Esophagus muscularis mucosa (tissue), 4 donors: Measurements from ENCODE around the gene EEF1AKMT3. TPM values are rescaled to one million over a fixed set of nuclear protein-coding genes. Genes with fewer than 3 reads are reported as not detected.

ENCODE experiments used
- DNase-seq: peaks from one replicate; pipeline ENCODE4 v3.0.0-alpha.2; 2017; ENCODE audit errors: extremely low spot score
- H3K27ac ChIP-seq, 4 donors: fragments of 200-600 bp; sonication (generic); replicated peaks in 1 of 4; 1 replicate in 3 of 4; 2 replicates in 1 of 4; pipeline ENCODE4 v1.5.1; 2016 to 2019; ENCODE audit warnings: mild to moderate bottlenecking in 1 of 4
- H3K27me3 ChIP-seq, 4 donors: fragments of 200-600 bp; sonication (generic); one replicate each; pipeline versions ENCODE4 v1.5.1 to v1.6.0; 2016 to 2019
- H3K36me3 ChIP-seq, 4 donors: fragments of 200-600 bp; sonication (generic); one replicate each; pipeline ENCODE4 v1.5.1; 2016 to 2019
- H3K4me1 ChIP-seq, 4 donors: fragments of 200-600 bp; sonication (generic); one replicate each; pipeline ENCODE4 v1.5.1; 2016 to 2019
- H3K4me3 ChIP-seq, 4 donors: fragments of 200-600 bp; sonication (generic); 1 replicate in 2 of 4; 2 replicates in 2 of 4; pipeline ENCODE4 v1.5.1; 2016 to 2019; ENCODE audit warnings: mild to moderate bottlenecking in 4 of 4, moderate library complexity in 1 of 4
- H3K9me3 ChIP-seq, 4 donors: fragments of 200-600 bp; sonication (generic); 1 replicate in 3 of 4; 2 replicates in 1 of 4; pipeline ENCODE4 v1.5.1; 2016 to 2019
- EP300 ChIP-seq: sonication (generic); formaldehyde crosslinking; IDR thresholded peaks from one replicate; pipeline ENCODE4 v1.6.1; 2017; ENCODE audit warnings: antibody characterized with exemption
- POLR2A ChIP-seq: fragments of 450-650 bp; IDR thresholded peaks from one replicate; pipeline ENCODE4 v1.6.1; 2017; ENCODE audit warnings: antibody characterized with exemption, moderate library complexity, mild to moderate bottlenecking, low read depth
- POLR2AphosphoS5 ChIP-seq, 2 donors: sonication (generic); formaldehyde crosslinking; IDR thresholded peaks; one replicate each; pipeline ENCODE4 v1.6.1; 2017; ENCODE audit warnings: antibody characterized with exemption in 2 of 2
- WGBS: methylation state at CpG from one replicate; pipeline ENCODE4 v1.1.5; 2018; 5-methylcytosine and 5-hydroxymethylcytosine counted together
- intact Hi-C: fragments of 100-400 bp; cut with DNase I; formaldehyde crosslinking; loops from one replicate; pipeline ENCODE4 v1.15.1; 2023
- total RNA-seq, 4 donors: library from RNA; depleted of rRNA; stranded (reverse); fragments of >200 nt; gene quantifications; one replicate each; pipeline versions ENCODE4 v1.1.0 to v1.2.1, GENCODE V29; 2016
- TF ChIP-seq, protein P1 (sequence below), 3 experiments: fragments of 200-600 bp in 2 of 3; fragments of 450-650 bp in 1 of 3; sonication (generic) in 2 of 3; IDR thresholded peaks; one replicate each; pipeline ENCODE4 v1.5.1; 2017 to 2019; ENCODE audit warnings: antibody characterized with exemption in 3 of 3, mild to moderate bottlenecking in 2 of 3, moderate library complexity in 1 of 3

The EEF1AKMT3 gene
- total RNA-seq, 4 donors from 2014 or later, result 6.6 to 13.2 (median 10.0) TPM

GRCh38 chr12:57793920-57794319, 21.5 kb downstream of the EEF1AKMT3 start:
- Histone ChIP-seq H3K4me3 (no peak overlapping the region), H3K4me1 (no peaks in the 10 kb centered on the region), H3K36me3 (peaks cover 28 to 98% (median 90%) of the 10 kb centered on the region in 4 donors), H3K27ac (no peak overlapping the region), H3K27me3 (no peaks in the 10 kb centered on the region), H3K9me3 (no peaks in the 10 kb centered on the region)
- whole genome bisulfite sequencing, result 56% methylated on average over 1 of the region's 1 CpG
- TF ChIP-seq POLR2AphosphoS5 (IDR thresholded peaks at IDR 0.05) (no peak), POLR2A (no peak), EP300 (no peak)
- TF ChIP-seq, protein P1, sequence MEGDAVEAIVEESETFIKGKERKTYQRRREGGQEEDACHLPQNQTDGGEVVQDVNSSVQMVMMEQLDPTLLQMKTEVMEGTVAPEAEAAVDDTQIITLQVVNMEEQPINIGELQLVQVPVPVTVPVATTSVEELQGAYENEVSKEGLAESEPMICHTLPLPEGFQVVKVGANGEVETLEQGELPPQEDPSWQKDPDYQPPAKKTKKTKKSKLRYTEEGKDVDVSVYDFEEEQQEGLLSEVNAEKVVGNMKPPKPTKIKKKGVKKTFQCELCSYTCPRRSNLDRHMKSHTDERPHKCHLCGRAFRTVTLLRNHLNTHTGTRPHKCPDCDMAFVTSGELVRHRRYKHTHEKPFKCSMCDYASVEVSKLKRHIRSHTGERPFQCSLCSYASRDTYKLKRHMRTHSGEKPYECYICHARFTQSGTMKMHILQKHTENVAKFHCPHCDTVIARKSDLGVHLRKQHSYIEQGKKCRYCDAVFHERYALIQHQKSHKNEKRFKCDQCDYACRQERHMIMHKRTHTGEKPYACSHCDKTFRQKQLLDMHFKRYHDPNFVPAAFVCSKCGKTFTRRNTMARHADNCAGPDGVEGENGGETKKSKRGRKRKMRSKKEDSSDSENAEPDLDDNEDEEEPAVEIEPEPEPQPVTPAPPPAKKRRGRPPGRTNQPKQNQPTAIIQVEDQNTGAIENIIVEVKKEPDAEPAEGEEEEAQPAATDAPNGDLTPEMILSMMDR (IDR thresholded peaks at IDR 0.05), result no peak
- no peak for DNase-seq
- intact Hi-C loops, result no loop called here

DNA sequence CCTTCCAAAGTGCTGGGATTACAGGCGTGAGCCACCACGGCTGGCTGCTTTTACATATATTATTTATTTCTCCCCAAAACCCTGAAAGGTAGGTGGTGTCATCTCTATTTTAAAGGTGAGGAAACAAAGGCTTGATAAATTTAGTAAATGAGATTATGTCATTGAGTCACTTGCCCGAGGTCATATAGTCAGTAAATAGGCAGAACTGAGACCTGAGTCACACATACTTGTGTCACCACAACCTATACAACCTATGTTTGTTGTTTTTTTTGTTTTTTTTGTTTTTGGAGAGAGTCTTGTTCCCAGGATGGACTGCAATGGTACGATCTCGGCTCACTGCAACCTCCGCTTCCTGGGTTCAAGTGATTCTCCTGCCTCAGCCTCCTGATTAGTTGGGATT, 22.9 kb downstream of the EEF1AKMT3 start:
- Histone ChIP-seq H3K9me3 (no peaks in the 10 kb centered on the region), H3K4me1 (no peaks in the 10 kb centered on the region), H3K36me3 (peaks cover 27 to 98% (median 91%) of the 10 kb centered on the region in 4 donors), H3K4me3 (no peak overlapping the region), H3K27me3 (no peaks in the 10 kb centered on the region), H3K27ac (no peak overlapping the region)
- TF ChIP-seq POLR2AphosphoS5 (IDR thresholded peaks at IDR 0.05), result no peak
- TF ChIP-seq POLR2A, result no peak
- no peak for TF ChIP-seq EP300
- TF ChIP-seq, protein P1 (IDR thresholded peaks at IDR 0.05), result no peak
- 91% methylated on average over 6 of the region's 6 CpGs for WGBS
- intact Hi-C loops, result no loop called here
- DNase-seq, result no peak

DNA sequence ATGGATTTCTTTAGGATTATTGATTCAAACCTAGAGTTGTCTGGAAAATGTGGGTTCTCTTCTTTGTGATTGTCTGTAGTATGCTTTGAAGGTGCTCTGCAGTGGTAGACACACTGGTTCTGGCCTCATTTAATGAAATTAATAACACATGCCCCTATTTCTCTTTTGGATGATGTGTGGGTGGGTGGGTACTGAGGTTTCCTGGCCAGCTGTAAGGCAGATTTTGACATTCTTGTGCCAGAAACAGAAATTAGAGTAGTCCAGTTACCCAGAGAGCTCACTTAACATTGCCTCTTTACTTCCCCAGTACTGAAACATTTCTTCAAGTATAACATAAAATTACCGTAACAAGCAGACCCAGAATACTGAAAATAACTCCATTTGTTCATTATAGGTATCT, 24.6 kb downstream of the EEF1AKMT3 start:
- peaks cover 33 to 100% (median 94%) of the 10 kb centered on the region in 4 donors for H3K36me3 ChIP-seq
- intact Hi-C loops, result no loop called here
- no peak for DNase-seq
- no peaks in the 10 kb centered on the region for H3K9me3 ChIP-seq
- 93% methylated on average over 1 of the region's 1 CpG for WGBS
- no peak overlapping the region for H3K27ac ChIP-seq
- H3K4me3 ChIP-seq, result no peak overlapping the region
- TF ChIP-seq POLR2A (no peak), EP300 (no peak), POLR2AphosphoS5 (IDR thresholded peaks at IDR 0.05) (no peak)
- TF ChIP-seq, protein P1 (IDR thresholded peaks at IDR 0.05), result no peak
- H3K27me3 ChIP-seq, result no peaks in the 10 kb centered on the region
- H3K4me1 ChIP-seq, result no peaks in the 10 kb centered on the region

- intact Hi-C loops, result no loop called here
- TF ChIP-seq POLR2AphosphoS5 (IDR thresholded peaks at IDR 0.05), result no peak
- TF ChIP-seq EP300, result no peak
- TF ChIP-seq, protein P1 (IDR thresholded peaks at IDR 0.05), result no peak
- peaks cover 33 to 100% (median 95%) of the 10 kb centered on the region in 4 donors for H3K36me3 ChIP-seq
These were observed 25.5 kb downstream of the EEF1AKMT3 start for GRCh38 chr12:57797933-57798332.

GRCh38 chr12:57800965-57801364, 28.6 kb downstream of the EEF1AKMT3 start:
- Histone ChIP-seq H3K4me1 (peaks cover 4 to 10% (median 5%) of the 10 kb centered on the region in 4 donors), H3K4me3 (no peak overlapping the region), H3K27ac (no peak overlapping the region), H3K27me3 (no peaks in the 10 kb centered on the region), H3K36me3 (peaks cover 24 to 96% (median 86%) of the 10 kb centered on the region in 4 donors), H3K9me3 (no peaks in the 10 kb centered on the region)
- intact Hi-C loops, result no loop called here
- no peak for DNase-seq
- no peak for TF ChIP-seq EP300
- TF ChIP-seq POLR2AphosphoS5 (IDR thresholded peaks at IDR 0.05), result no peak
- TF ChIP-seq, protein P1 (IDR thresholded peaks at IDR 0.05), result no peak
- TF ChIP-seq POLR2A, result no peak
- WGBS, result 92% methylated on average over 3 of the region's 3 CpGs

More at GRCh38 chr12:57797933-57798332, 25.5 kb downstream of the EEF1AKMT3 start:
- no peaks in the 10 kb centered on the region for H3K27me3 ChIP-seq
- no peak overlapping the region for H3K27ac ChIP-seq
- no peak for DNase-seq
- peaks cover 0 to under 1% (median 0%) of the 10 kb centered on the region in 4 donors for H3K4me1 ChIP-seq
- no peak overlapping the region for H3K4me3 ChIP-seq
- WGBS, result 93% methylated on average over 1 of the region's 1 CpG
- H3K9me3 ChIP-seq, result no peaks in the 10 kb centered on the region
